H1 (cell line): ENCODE data around the gene GATAD2B. TPM values are rescaled to one million over a fixed set of nuclear protein-coding genes. Genes with fewer than 3 reads are reported as not detected.

ENCODE experiments used
- GTF2F1 ChIP-seq: IDR thresholded peaks from 2 replicates; pipeline ENCODE4 v1.6.1; 2012; ENCODE audit warnings: low read depth, low read length, improper control_type of control experiment, borderline replicate concordance
- PHF8 ChIP-seq: fragments of 200-600 bp; sonication (generic); conservative IDR thresholded peaks from 2 replicates; pipeline ENCODE4 v1.7.1; 2012; ENCODE audit warnings: low read depth, mild to moderate bottlenecking, inconsistent platforms, low read length, moderate library complexity
- POLR2AphosphoS5 ChIP-seq: IDR thresholded peaks from 2 replicates; pipeline ENCODE4 v1.6.1; 2011; ENCODE audit warnings: low read depth, low read length
- POU5F1 ChIP-seq: IDR thresholded peaks from 2 replicates; pipeline ENCODE4 v1.6.1; 2011; ENCODE audit warnings: low read depth, mild to moderate bottlenecking, low read length, moderate library complexity
- RAD21 ChIP-seq, 2 experiments: IDR thresholded peaks in 1 of 2; conservative IDR thresholded peaks in 1 of 2; 2 replicates each; pipeline ENCODE4 v1.6.1; 2011; ENCODE audit warnings: low read depth in 2 of 2, low read length in 2 of 2, improper control_type of control experiment in 1 of 2, inconsistent platforms in 1 of 2, mild to moderate bottlenecking in 1 of 2, moderate library complexity in 1 of 2
- RFX5 ChIP-seq: IDR thresholded peaks from 2 replicates; pipeline ENCODE4 v1.6.1; 2011; ENCODE audit warnings: low read depth, low read length, improper control_type of control experiment, borderline replicate concordance
- SIX5 ChIP-seq: IDR thresholded peaks from 2 replicates; pipeline ENCODE4 v1.6.1; 2011; ENCODE audit warnings: mild to moderate bottlenecking, low read depth, low read length
- TAF7 ChIP-seq: optimal IDR thresholded peaks from 2 replicates; pipeline ENCODE3; 2011; ENCODE audit warnings: low read depth, mild to moderate bottlenecking, inconsistent platforms, low read length, moderate library complexity, borderline replicate concordance
- polyA plus RNA-seq, 7 experiments: library from polyadenylated mRNA; depleted of rRNA in 3 of 7; stranded (reverse) in 5 of 7; unstranded in 2 of 7; fragments of >200 nt in 5 of 7; fragments of 200-250 nt in 2 of 7; gene quantifications; 1 replicate in 5 of 7; 2 replicates in 1 of 7; 4 replicates in 1 of 7; pipeline versions ENCODE4 v1.2.1 to v1.2.3, GENCODE V29; 2011 to 2013; ENCODE audit warnings: missing spikeins in 2 of 7, mixed read lengths in 2 of 7
- total RNA-seq: library from RNA; stranded (reverse); fragmentation: NEBNext Ultra II Directional; extraction: Animal tissue kit (Norgen Biotek cat#: 25700); gene quantifications from 2 replicates; pipeline ENCODE4 v1.2.1, GENCODE V29; 2021

GATAD2B gene
- total and polyA plus RNA-seq, 2 of the 8 experiments (the other 6 are each of a cell fraction or from before 2014, with no cell fraction given) = 8.4 to 39.1 TPM

DNA sequence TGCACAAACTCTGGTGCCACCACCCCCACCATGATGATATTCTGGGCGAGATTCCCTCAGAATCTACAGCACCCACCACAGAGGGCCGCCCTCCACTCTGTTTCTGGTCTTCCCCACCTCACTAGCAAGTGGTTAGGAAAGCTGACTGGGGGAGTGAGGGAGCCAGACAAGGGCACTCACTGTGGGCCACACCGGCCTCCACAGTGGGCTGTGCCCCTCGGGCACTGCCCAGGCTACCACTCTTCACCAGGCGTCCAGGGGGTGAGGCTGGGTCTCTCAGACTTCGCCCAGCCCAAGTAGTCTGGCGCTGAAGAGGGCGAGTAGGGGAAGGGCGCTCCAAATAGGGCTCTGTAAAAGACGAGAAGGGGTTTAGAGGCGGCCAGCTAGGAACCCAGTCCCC is 11.2 kb upstream of the GATAD2B start (continued):
- TF ChIP-seq POU5F1 (no peak), GTF2F1 (no peak), RFX5 (no peak), POLR2AphosphoS5 (no peak), PHF8 (no peak), RAD21 (IDR thresholded peaks at IDR 0.05 in 1 of 2, conservative IDR thresholded peaks at IDR 0.05 in 1 of 2; ENCODE audit: low read depth in 2 of 2, low read length in 2 of 2) (no peak), SIX5 (no peak), TAF7 (no peak)
- TF ChIP-seq, all 59 proteins: peak for 0
